DMS114 treated with DMSO at 0.1 percent for 48 hours (cell line): ENCODE data around the gene CXCL13.
"Not testable (repeated sequence)": the region's sequence is repeated elsewhere in the genome, so short reads cannot be mapped to it uniquely, and the experiment has no call there.

Experiments
- DNase-seq: peaks from one replicate; lab custom pipeline; 2025; ENCODE audit not compliant: unreplicated experiment; lab: John Stamatoyannopoulos, UW

The CXCL13 gene

GRCh38 chr4:77660318-77660717, 54.7 kb downstream of the CXCL13 start:
- not testable (repeated sequence) for DNase-seq
